Neural cell (in vitro differentiated cells): Measurements from ENCODE around the gene DOK1. TPM values are rescaled to one million over a fixed set of nuclear protein-coding genes. Genes with fewer than 3 reads are reported as not detected.

Source experiments
- H2AFZ ChIP-seq: fragments of 200-600, 300-800 bp; sonication (generic), shearing (Covaris generic); 2 replicates; pipeline ENCODE4 v1.6.0; 2014; ENCODE audit warnings: low read depth, mild to moderate bottlenecking, antibody characterized with exemption, low read length, moderate library complexity
- H3F3A ChIP-seq: fragments of 200-600 bp; shearing (Covaris generic); 2 replicates; pipeline ENCODE4 v1.6.1; 2016; ENCODE audit warnings: mild to moderate bottlenecking, moderate library complexity, mixed read lengths, antibody characterized with exemption, low read length; ENCODE audit not compliant: insufficient read depth, poor library complexity, severe bottlenecking
- H3K27ac ChIP-seq: fragments of 200-600, 300-800 bp; sonication (generic), shearing (Covaris generic); 2 replicates; pipeline ENCODE4 v1.5.1; 2014; ENCODE audit warnings: mild to moderate bottlenecking, low read length, moderate library complexity
- H3K27me3 ChIP-seq: fragments of 300-800, 200-600 bp; sonication (generic), shearing (Covaris generic); 2 replicates; pipeline ENCODE4 v1.6.0; 2014; ENCODE audit warnings: mild to moderate bottlenecking, low read depth, low read length, moderate library complexity; ENCODE audit not compliant: insufficient read depth
- H3K36me3 ChIP-seq: fragments of 300-800, 200-600 bp; sonication (generic), shearing (Covaris generic); 2 replicates; pipeline ENCODE4 v1.5.1; 2014; ENCODE audit warnings: mild to moderate bottlenecking, antibody characterized with exemption, low read length, moderate library complexity; ENCODE audit not compliant: insufficient read depth
- H3K4me2 ChIP-seq: fragments of 300-800, 200-600 bp; sonication (generic), shearing (Covaris generic); 2 replicates; pipeline ENCODE4 v1.6.0; 2014; ENCODE audit warnings: mild to moderate bottlenecking, low read length
- H3K4me3 ChIP-seq: fragments of 300-800, 200-600 bp; sonication (generic), shearing (Covaris generic); 2 replicates; pipeline ENCODE4 v1.5.1; 2014; ENCODE audit warnings: mild to moderate bottlenecking, low read length, moderate library complexity
- H3K79me2 ChIP-seq: fragments of 200-600 bp; shearing (Covaris generic); replicated peaks from 2 replicates; pipeline ENCODE4 v1.6.0; 2014; ENCODE audit warnings: mild to moderate bottlenecking, low read length, moderate library complexity; ENCODE audit not compliant: insufficient read depth
- H3K9ac ChIP-seq: fragments of 300-800, 200-600 bp; sonication (generic), shearing (Covaris generic); 2 replicates; pipeline ENCODE4 v1.6.1; 2016; ENCODE audit warnings: mild to moderate bottlenecking, low read length, mixed read lengths
- H3K9me2 ChIP-seq: fragments of 200-600 bp; shearing (Covaris generic); 2 replicates; pipeline ENCODE4 v1.6.1; 2016; ENCODE audit warnings: mild to moderate bottlenecking, low read length, mixed read lengths; ENCODE audit not compliant: insufficient read depth
- H3K9me3 ChIP-seq: fragments of 200-600, 300-800 bp; sonication (generic), shearing (Covaris generic); 2 replicates; pipeline ENCODE4 v1.6.1; 2016; ENCODE audit warnings: mild to moderate bottlenecking, mixed run types, low read length, moderate library complexity, mixed read lengths
- H4K20me1 ChIP-seq: fragments of 200-600 bp; shearing (Covaris generic); 2 replicates; pipeline ENCODE4 v1.6.1; 2016; ENCODE audit warnings: mild to moderate bottlenecking, mixed run types; ENCODE audit not compliant: insufficient read depth
- EP300 ChIP-seq: fragments of 450-650 bp; conservative IDR thresholded peaks from 2 replicates; pipeline ENCODE4 v1.6.1; 2014; ENCODE audit warnings: antibody characterized with exemption, mild to moderate bottlenecking, moderate library complexity; ENCODE audit not compliant: poor library complexity, severe bottlenecking
- EZH2 ChIP-seq: fragments of 200-600, 300-800 bp; shearing (Covaris generic), sonication (generic); IDR thresholded peaks from 2 replicates; pipeline ENCODE4 v1.6.1; 2014; ENCODE audit warnings: antibody characterized with exemption, low read length, borderline replicate concordance, mild to moderate bottlenecking; ENCODE audit not compliant: insufficient read depth, poor library complexity, severe bottlenecking
- MXI1 ChIP-seq: fragments of 450-650 bp; conservative IDR thresholded peaks from 2 replicates; pipeline ENCODE4 v1.6.1; 2014; ENCODE audit warnings: antibody characterized with exemption, mild to moderate bottlenecking; ENCODE audit not compliant: poor library complexity, severe bottlenecking
- POLR2AphosphoS5 ChIP-seq: IDR thresholded peaks from 2 replicates; pipeline ENCODE4 v1.6.1; 2012
- RAD21 ChIP-seq: fragments of 450-650 bp; conservative IDR thresholded peaks from 2 replicates; pipeline ENCODE4 v1.6.1; 2014; ENCODE audit warnings: antibody characterized with exemption, mild to moderate bottlenecking, moderate library complexity
- SMC3 ChIP-seq: fragments of 450-650 bp; conservative IDR thresholded peaks from 2 replicates; pipeline ENCODE4 v1.6.1; 2014; ENCODE audit warnings: antibody characterized with exemption, mild to moderate bottlenecking, moderate library complexity; ENCODE audit not compliant: poor library complexity
- TAF1 ChIP-seq: IDR thresholded peaks from 2 replicates; pipeline ENCODE4 v1.6.1; 2012; ENCODE audit warnings: low read depth
- polyA plus RNA-seq: library from polyadenylated mRNA; depleted of rRNA; stranded (reverse); fragments of >200 nt; gene quantifications from 2 replicates; pipeline ENCODE4 v1.2.3, GENCODE V29; 2014
- TF ChIP-seq, protein P1 (sequence below): fragments of 450-650 bp; IDR thresholded peaks from 2 replicates; pipeline ENCODE4 v1.5.1; 2014; ENCODE audit warnings: antibody characterized with exemption, mild to moderate bottlenecking, moderate library complexity; ENCODE audit not compliant: poor library complexity, severe bottlenecking
- TF ChIP-seq, protein P2 (sequence below): IDR thresholded peaks from 2 replicates; pipeline ENCODE4 v1.6.1; 2012; ENCODE audit warnings: borderline replicate concordance

The DOK1 gene
- polyA plus RNA-seq, 1 donor from 2014 or later, result 0.79 TPM

GRCh38 chr2:74572178-74572925, 17.8 kb downstream of the DOK1 start:
- Histone ChIP-seq H3K9ac (no peak overlapping the region), H3K27me3 (no peaks in the 10 kb centered on the region)

DNA sequence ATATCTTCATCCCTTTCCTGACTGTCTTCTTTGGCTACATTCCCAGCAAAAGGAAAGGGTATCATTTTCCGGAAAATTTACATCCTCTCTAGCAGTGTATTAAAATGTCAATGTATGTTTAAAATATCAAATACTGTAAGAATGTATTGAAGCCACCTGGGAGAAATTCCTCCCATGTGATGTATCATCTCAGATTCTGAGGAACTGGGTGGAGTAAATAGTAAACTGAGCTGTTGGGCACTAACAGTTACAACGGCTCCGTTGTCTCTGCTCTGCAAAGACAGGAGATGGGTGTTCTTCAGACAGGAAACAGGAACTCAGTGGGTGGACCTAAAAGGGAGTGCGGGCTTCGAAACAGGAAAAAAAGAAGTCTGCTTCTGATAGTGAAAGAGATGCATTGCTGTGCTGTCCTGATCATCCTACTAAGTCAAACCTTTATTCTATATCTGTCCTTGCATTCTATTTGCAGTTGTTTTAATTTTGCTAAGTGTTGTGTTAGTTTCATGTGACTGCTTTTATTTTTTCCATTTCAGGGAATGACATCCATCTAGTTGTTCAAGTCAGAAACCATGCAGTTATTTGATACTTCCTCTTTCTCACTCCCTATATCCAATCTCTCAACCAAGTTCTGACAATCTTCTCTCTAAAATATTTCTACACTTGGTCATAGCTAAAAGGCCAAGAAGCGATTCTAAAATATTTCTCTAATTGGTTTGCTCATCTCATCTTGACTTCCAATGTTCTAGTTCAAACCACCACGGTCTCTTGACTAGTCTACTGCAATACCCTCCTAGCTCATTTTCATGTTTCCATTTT, 19.4 kb downstream of the DOK1 start:
- TF ChIP-seq SMC3 (no peak), EZH2 (no peak), MXI1 (no peak)
- Histone ChIP-seq H3K36me3 (no peaks in the 10 kb centered on the region), H3K79me2 (no peaks in the 10 kb centered on the region), H3K4me2 (no peak overlapping the region), H3F3A (no peaks in the 10 kb centered on the region), H3K4me3 (no peak overlapping the region), H3K27me3 (no peaks in the 10 kb centered on the region), H3K9me2 (no peaks in the 10 kb centered on the region), H3K9ac (no peak overlapping the region), H3K9me3 (no peaks in the 10 kb centered on the region), H4K20me1 (no peaks in the 10 kb centered on the region), H2AFZ (no peak overlapping the region), H3K27ac (no peak overlapping the region)

More at GRCh38 chr2:74572178-74572925, 17.8 kb downstream of the DOK1 start:
- no peak overlapping the region for H3K27ac ChIP-seq
- H3K79me2 ChIP-seq, result no peaks in the 10 kb centered on the region
- H4K20me1 ChIP-seq, result no peaks in the 10 kb centered on the region
- H3K9me2 ChIP-seq, result no peaks in the 10 kb centered on the region
- H3K4me3 ChIP-seq, result no peak overlapping the region
- H3K4me2 ChIP-seq, result no peak overlapping the region
- H3K36me3 ChIP-seq, result no peaks in the 10 kb centered on the region
- H2AFZ ChIP-seq, result no peak overlapping the region
- TF ChIP-seq, protein P1, sequence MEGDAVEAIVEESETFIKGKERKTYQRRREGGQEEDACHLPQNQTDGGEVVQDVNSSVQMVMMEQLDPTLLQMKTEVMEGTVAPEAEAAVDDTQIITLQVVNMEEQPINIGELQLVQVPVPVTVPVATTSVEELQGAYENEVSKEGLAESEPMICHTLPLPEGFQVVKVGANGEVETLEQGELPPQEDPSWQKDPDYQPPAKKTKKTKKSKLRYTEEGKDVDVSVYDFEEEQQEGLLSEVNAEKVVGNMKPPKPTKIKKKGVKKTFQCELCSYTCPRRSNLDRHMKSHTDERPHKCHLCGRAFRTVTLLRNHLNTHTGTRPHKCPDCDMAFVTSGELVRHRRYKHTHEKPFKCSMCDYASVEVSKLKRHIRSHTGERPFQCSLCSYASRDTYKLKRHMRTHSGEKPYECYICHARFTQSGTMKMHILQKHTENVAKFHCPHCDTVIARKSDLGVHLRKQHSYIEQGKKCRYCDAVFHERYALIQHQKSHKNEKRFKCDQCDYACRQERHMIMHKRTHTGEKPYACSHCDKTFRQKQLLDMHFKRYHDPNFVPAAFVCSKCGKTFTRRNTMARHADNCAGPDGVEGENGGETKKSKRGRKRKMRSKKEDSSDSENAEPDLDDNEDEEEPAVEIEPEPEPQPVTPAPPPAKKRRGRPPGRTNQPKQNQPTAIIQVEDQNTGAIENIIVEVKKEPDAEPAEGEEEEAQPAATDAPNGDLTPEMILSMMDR, result no peak
- no peak for TF ChIP-seq POLR2AphosphoS5
- no peak for TF ChIP-seq SMC3
- TF ChIP-seq, protein P2, sequence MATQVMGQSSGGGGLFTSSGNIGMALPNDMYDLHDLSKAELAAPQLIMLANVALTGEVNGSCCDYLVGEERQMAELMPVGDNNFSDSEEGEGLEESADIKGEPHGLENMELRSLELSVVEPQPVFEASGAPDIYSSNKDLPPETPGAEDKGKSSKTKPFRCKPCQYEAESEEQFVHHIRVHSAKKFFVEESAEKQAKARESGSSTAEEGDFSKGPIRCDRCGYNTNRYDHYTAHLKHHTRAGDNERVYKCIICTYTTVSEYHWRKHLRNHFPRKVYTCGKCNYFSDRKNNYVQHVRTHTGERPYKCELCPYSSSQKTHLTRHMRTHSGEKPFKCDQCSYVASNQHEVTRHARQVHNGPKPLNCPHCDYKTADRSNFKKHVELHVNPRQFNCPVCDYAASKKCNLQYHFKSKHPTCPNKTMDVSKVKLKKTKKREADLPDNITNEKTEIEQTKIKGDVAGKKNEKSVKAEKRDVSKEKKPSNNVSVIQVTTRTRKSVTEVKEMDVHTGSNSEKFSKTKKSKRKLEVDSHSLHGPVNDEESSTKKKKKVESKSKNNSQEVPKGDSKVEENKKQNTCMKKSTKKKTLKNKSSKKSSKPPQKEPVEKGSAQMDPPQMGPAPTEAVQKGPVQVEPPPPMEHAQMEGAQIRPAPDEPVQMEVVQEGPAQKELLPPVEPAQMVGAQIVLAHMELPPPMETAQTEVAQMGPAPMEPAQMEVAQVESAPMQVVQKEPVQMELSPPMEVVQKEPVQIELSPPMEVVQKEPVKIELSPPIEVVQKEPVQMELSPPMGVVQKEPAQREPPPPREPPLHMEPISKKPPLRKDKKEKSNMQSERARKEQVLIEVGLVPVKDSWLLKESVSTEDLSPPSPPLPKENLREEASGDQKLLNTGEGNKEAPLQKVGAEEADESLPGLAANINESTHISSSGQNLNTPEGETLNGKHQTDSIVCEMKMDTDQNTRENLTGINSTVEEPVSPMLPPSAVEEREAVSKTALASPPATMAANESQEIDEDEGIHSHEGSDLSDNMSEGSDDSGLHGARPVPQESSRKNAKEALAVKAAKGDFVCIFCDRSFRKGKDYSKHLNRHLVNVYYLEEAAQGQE, result no peak
- no peak for TF ChIP-seq MXI1
- TF ChIP-seq TAF1, result no peak
- no peak for TF ChIP-seq RAD21
- no peak for TF ChIP-seq EP300
- no peak for TF ChIP-seq EZH2
- H3F3A ChIP-seq, result no peaks in the 10 kb centered on the region
- no peaks in the 10 kb centered on the region for H3K9me3 ChIP-seq
